DMS 273 treated with DMSO at 0.1 percent for 48 hours (cell line): ENCODE measurements around the gene TRAK1.
"Not testable (repeated sequence)": the region's sequence is repeated elsewhere in the genome, so short reads cannot be mapped to it uniquely, and the experiment has no call there.

Source experiments
- DNase-seq: peaks from one replicate; lab custom pipeline; 2025; lab: John Stamatoyannopoulos, UW

The TRAK1 gene, protein sequence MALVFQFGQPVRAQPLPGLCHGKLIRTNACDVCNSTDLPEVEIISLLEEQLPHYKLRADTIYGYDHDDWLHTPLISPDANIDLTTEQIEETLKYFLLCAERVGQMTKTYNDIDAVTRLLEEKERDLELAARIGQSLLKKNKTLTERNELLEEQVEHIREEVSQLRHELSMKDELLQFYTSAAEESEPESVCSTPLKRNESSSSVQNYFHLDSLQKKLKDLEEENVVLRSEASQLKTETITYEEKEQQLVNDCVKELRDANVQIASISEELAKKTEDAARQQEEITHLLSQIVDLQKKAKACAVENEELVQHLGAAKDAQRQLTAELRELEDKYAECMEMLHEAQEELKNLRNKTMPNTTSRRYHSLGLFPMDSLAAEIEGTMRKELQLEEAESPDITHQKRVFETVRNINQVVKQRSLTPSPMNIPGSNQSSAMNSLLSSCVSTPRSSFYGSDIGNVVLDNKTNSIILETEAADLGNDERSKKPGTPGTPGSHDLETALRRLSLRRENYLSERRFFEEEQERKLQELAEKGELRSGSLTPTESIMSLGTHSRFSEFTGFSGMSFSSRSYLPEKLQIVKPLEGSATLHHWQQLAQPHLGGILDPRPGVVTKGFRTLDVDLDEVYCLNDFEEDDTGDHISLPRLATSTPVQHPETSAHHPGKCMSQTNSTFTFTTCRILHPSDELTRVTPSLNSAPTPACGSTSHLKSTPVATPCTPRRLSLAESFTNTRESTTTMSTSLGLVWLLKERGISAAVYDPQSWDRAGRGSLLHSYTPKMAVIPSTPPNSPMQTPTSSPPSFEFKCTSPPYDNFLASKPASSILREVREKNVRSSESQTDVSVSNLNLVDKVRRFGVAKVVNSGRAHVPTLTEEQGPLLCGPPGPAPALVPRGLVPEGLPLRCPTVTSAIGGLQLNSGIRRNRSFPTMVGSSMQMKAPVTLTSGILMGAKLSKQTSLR

DNA sequence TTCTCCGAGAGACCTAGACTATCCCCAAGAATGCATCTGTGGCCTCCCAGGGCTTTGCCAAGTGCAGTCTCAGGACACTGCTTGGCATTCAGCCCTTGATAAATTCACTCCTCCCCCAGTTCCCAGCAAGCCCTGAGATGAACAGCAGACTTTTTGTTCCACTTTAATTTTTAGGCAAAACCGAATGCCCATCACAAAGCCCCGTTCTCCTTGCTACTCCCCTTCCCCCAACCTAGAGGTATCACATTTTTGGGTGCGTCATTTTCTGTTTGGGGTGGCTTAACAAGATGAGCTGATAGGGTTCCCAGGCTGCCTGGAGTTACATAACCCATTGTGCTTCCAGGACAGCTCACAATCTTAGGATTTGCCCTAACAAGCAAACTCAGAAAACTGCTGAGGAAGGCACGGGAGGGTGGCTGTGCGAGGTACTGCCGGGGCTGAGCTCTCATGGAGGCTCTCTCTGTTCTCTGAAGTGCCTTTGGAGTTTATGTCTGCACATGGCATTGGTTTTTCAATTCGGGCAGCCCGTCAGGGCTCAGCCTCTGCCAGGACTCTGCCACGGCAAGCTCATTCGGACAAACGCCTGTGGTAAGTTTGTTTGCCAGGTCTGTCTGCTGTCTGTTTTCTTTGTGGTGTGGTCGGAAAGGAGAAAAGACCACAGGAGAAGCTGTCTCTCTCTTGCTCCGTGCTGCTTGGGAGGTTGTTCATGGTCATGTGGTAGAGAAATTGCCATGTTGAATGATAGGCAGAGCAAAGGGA, at the start of gene TRAK1:
Gene TRAK1 (plus strand): TSS at position 385 of the 759 bp plus-strand sequence. CDS start 113 bp downstream, at position 498.
- DNase-seq = no peak

DNA sequence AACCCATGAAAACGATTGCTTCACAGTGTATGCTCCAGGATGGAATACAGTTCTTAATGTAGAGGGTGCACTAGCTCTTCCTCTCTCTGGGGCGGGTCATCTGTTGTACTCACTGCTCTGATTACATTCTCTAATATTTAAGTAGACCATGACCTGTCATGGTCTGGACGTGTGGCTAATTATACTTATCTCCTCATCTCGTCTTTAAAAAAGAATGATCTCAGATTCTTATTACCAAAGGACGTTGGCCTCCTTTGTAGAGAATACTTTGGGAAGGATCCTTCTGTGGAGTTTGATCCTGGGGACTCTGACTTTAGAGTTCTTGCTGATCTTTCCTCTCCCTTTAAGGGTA, 48.4 kb upstream of the TRAK1 start:
- DNase-seq = no peak

DNA sequence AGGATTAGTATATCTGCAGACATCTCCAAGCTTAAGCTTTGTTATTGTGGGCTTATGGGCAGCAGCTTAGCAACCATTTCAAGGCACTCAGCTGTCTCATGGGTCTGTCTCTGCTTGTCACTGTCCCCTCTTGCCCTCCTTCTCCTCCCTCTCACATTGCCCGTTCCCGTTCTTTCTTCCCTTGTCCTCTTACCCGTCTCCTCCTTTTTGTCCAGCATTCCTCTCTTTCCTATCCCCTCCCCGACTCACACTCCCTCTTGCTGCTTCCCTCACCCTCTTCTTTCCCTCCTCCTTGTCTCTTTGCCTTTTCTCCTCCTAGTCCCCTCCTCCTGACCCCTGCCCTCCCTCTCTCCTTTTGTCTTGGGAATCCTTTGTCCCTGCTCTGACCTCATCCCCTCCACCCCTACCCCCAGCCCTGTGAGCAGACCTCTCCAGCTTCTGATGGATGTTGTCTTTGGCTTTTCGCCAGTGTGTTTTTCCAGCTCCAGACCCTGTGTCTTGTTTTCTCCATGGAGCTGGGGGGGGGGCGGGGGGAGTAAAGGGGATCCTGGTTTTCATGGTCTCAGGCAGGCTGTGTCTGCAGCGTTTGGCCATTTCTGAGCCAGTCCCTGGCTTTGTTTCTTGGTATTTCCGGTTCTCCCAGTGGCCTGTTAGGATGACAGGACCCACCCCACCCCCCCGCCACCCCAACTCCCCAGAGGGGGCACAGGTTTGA, 47.9 kb upstream of the TRAK1 start:
- peak; percentile 28 for DNase-seq

DNA sequence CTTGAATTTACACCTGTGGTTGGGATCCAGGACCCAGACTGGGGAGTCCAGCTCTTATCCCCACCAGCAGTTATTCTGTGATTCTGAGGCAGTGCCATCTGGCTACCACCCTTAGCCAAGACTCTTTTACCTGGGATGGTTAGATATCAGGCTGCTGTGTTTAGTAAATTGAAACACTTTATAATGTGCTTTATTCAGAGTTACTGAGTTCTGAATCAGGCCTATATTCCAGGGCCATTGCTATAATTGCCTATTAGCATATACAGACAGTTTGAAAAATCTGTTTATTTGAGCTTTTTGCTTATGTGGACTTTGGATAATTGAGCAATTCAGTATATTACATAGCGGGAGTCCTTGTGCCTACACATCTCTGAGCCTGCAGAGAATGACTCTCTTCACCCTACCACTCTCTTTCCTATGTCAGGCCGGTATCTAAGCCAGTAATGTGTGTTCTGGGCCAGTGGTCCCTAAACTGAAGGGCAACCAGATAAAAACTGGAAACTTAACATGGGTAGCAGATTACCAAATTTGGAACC, 45.4 kb upstream of the TRAK1 start:
- no peak for DNase-seq

DNA sequence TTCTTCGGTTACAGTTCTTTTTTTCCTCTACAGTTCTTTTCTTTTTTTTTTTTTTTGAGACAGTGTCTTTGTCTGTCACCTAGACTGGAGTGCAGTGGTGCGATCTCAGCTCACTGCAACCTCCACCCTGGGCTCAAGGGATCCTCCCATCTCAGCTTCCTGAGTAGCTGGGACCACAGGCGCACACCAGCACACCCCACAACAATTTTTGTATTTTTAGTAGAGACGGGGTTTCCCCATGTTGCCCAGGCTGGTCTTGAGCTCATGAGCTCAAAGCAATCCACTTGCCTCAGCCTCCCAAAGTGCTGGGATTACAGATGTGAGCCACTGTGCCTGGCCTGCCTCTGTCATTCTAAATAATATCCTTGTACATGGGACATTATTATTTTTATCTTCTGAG, 42.6 kb upstream of the TRAK1 start:
- not testable (repeated sequence) for DNase-seq

DNA sequence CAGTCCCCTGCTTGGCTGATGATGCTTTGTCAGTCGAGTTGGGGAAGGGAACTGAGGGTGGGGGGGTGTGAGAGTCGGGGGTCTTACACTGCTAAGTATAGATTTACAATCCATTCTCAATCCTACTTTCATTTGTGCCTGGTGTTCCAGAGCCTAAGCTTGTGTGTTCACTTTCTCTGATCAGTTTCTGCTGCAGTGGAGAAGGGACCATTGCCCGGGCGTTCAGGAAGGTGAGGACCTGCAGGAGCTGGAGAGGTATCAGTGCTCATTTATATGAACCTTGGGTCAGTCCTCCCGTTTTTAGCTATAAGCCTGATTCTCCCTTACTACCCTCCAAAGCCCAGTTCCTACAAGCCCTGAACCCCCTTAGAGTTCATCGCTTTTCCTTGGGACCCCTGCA, 41.0 kb upstream of the TRAK1 start:
- no peak for DNase-seq

DNA sequence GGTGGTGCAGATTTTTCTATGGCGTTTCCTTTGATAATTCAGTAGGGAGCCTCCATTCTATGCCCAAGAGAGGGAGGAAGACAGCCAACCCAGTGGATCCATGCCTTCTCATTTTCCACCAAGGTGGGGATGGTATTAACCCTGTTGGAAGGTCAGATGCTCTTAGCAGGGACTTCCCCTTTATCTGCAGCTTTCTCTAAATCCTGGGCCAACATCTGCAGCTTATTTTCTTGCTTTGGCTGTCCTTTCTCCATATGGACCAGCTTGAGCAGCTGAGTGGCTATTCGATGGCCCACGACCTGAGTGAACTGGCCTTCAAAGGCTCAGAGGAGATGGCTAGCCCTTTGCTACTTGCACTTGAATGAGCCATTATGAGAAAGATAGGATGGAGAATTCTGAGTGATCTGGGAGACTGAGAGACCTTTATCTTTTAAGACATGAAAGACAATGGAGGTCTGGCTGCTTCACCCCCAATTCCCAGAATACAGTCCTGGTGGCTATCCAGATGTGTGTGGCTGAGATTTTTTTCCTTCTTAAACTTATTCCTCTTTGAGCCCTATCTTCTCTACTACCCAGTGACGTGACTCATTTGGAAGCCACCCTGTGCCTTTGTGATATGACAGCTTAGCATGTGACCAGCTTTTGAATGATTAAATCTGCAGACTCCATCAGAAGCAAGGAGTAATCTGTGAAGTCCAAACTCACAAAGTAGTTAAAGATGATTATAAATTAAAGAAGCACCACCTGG, 39.6 kb upstream of the TRAK1 start:
- no peak for DNase-seq

DNA sequence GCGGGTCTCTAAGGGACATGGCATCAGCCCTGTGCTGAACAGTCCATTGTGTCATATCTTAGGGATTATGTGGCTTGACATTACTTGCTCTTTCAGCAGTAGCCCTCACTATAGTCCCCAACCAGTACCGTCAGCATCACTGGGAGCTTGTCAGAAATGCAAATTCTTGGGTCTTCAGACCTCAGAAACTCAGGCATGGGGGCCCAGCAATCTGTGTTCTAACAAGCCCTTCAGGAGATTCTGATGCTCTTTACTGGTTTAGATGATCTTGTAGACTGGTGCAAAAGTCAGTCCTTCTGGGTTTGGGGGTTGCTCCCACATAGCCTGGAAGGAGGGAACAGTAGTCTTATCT, 39.0 kb upstream of the TRAK1 start:
- no peak for DNase-seq

DNA sequence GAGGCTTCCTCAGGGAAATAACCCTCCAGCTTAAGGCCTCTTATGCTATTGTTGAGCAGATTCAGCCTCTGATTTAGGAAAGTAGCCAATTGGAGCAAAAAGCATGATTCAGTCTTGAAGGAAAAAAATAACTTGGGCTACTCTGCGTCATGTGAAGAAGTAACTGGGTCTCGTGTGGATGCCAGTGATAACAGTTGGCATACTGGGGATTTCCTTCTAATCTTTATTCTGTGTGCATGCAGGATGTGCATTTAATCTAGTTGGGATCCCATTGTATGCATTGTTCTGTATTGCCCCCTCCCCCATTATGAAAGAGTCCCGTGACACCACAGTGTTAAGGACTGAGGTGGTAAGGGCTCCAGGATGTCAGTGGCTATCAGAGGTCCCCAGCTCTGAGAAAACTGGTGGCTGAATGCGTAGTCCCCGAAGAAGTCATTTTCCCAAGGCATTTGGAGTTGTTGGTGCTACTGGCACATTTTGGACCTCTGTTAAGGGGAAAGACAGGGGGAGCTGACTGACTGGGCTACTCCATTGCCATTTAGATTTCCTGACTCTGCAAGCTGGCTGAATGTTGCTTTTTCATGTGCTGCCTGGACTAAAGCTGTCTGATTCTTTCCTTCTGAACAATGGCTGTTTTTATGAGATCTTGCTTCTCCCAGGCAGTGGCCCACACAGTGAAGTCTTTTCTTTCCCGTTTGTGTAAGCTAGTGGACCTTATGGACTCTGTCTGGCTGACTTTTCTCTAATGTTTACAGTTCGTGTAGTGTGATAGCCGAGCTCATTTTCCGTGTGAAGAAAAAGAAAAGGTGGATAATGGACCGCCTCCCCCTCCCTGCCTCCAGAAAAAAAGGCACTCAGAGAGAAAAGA, 38.4 kb upstream of the TRAK1 start:
- DNase-seq = no peak

DNA sequence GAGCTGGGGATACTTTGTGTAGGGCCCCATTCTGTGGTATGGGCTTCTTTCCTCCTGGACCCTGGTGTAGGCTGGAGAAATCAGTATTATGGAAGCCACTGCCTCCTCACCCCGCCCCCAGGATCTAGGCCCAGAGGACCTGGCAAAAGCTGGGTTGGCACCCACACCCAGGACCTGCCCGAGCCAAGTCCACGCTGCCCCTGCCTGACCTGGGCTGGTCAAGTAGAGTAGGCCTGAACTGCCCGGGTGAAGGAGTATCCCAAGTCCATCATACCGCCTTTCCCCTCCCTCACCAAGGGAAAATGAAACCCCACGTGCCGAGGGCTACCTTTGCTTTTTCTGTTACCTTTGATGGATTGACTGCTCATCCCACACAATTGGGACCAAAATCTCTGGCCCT, 37.7 kb upstream of the TRAK1 start:
- DNase-seq = no peak

DNA sequence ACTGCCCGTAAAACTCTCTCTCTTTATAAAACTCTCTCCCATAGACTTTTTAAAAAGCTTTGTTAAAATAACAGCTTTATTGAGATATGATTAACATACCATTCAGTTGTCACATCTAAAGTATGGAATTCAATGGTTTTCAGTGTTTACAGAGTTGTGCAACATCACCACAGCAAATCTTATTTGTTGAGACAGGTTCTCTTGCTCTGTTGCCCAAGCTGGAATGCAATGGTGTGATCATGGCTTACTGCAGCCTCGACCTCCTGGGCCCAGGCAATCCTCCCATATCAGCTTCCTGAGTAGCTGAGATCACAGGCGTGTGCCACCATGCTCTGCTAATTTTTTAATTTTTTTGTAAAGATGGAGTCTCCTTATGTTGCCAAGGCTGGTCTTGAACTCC, 35.9 kb upstream of the TRAK1 start:
- no peak for DNase-seq

DNA sequence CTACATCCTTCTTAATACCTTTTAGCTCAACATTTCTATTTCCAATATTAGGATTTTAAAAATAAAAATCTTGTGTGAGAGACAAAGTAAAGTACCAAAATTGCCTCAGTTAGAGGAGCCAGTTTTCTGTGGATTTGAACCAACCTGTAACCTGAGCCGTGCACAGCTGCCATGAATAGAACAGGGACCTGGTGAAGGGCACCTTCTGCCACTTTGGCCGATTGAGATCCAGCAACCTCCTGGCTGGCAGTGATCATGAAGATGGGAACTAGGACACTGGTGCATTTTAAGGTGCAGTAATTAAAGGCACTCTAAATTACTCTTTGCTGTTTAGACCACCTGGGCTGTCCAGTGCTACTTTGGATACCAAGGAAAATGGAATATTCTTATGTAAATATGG, 34.3 kb upstream of the TRAK1 start:
- peak; percentile 71 for DNase-seq

DNA sequence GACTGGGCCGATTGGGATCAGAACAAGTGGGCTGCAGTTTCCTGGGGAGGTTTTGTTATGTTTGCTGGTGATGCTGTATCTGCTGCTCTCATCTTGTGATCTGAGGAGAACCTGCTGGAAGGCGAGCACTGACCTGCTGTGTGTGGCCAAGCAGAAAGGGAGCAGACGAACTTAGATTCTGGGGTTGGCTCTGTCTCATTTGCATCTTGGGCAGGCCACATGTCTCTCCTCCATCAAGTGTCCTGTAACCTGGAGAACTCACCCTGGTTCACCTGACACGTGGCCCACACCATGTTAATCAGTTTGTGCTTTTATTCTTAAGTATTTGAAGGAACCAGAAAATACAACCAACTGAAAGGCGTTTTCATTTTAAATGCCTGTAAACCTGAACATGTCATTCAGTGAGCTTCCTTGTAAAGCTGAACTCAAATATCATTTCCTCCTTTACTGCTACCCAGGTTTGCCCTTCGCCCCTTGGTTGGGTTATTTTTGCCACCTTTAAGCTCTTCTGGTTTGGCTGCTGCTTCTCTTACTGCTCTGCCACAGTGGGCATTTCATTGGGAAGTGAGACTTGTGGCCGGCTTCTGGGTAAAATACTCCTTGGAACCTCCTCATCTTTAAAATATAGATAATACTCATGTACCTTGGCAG, 33.5 kb upstream of the TRAK1 start:
- no peak for DNase-seq

DNA sequence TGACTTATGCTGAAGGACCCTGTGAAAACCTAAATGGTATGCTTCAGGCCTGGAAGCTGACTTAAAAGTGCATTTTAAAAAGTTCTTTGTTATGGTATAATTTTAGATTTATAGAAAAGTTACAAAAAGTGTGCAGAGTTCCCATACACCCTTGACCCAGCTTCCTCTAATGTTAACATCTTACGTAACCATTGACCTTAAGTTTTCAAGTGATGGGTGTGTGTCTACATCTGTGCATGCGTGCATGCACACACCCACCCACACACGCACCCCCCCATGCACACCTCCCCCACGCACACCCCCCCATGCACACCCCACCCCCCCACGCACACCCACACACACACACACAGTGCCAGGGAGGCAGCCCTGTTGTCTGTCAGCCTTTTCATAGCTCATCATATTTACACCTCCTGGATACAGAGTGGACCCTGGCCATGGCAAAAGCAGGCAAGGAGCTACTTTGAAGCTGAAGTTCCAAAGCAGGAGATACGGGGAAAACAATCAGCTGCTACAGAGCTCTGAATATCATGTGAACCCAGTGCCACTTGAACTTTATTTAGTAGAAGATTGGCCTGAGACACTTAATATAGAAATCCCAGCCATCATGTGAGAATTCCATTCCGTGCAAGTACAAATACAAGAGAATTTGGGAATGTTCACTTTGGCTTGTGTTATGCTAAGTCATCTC, 30.0 kb upstream of the TRAK1 start:
- DNase-seq = no peak

DNA sequence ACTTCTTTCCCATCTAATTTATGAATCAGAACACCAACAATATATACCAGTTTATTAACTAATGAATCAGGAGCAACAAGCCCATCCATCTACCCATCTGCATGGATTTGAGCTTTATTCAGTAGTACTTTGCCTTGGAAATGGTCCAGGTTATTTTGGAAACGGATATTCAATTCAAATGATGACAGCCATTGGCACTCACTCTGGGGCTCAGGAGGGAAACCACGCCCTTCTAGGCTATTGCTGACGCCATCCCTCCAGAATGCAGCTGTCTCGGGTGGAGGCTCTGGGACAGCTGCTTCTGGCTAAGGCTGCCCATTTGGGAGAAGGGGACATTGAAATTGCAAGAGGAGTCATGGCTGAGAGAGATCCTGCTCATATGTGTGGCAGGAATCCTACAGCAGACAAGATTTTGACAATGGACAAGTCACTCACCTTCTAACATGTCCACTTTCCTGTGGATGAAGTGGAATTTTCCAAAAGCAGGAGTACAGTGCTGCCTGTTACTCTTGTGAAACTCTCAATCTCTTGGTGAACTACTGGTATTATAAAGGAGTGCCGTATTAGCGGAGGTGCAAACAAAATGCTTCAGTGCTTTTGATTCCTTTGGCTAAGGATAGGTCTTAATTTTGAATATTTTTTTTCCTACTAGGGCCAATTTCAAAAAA, 29.3 kb upstream of the TRAK1 start:
- peak; percentile 54 for DNase-seq

DNA sequence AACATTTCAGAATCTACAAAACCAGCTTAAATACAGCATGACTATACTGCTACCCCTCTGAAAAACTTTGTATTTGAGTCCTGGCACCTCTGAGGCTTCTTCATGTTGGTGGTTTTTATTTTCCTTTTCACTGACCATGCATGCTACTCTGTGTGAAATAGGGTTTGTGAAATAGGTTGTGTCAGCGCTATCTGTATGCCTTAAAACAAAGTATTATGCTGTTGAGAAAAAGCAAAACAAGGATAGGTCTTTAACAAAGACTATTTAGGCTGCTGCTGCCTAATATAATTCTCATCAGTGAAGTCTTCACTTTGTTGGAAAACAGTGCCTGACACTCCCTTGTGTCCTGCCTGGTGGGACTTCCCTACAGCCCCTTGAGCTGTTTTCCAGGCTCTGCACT, 28.7 kb upstream of the TRAK1 start:
- no peak for DNase-seq

DNA sequence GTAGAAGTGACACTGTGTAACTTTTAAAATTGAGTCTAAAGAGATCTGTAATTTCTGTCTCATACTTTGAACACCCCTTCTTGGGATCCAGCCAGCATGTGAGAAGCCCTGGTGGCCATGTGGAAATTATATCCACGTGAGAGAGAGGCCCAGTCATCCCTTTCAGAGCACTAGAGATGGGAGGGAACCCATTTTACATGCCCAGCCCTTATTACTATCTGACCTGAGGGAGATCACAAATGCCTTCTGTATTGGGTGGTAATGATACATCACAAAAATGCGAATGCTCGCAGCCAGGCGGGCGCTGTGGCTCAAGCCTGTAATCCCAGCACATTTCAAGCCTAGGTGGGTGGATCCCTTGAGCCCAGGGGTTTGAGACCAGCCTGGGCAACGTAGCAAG, 27.3 kb upstream of the TRAK1 start:
- DNase-seq = no peak

DNA sequence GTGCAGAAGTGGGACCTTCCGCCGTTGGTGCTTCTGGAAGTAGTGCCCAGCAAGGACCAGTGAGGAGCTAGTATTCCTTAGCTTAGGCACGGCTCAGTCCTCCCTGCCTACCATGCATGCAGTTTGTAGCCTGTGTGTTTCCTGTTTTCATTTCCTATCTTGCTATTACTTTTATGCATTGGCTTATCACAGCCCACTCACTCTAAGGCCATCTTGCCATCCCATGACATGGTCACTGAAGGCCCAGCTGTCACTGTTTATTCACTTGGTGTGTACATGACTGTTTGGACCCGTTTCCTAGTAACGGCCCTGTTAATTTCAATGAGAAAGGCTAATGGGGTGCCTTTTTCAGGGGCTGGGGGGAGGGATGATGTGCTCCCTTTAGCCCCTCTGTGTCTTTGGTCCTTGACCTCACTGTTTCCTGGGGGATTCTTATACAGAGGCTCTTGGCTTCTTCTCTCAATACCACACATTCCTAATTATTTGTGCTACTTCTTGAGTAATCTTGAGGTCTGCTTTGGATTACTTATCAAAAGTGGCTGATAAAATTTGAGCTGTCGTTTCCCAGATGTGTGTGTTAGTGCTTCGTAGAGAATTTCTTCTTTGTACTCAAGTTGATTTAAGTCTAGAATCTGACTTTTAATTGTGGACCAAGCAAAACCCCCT, 24.5 kb upstream of the TRAK1 start:
- peak; percentile 19 for DNase-seq
